ENCODE data around the gene OR2T34. TPM values are rescaled to one million over a fixed set of nuclear protein-coding genes. Genes with fewer than 3 reads are reported as not detected.

OR2T34 gene
- total and polyA plus RNA-seq, 2 of the 4 experiments (the other 2 are of a cell fraction) = not detected

GRCh38 chr1:248599396-248599795, 24.8 kb upstream of the OR2T34 start:
- Histone ChIP-seq H3K9ac (ENCODE audit: low read depth, low read length) (no peak overlapping the region), H2BK120ac (ENCODE audit: low read depth, low read length) (no peak overlapping the region), H4K5ac (ENCODE audit: low read depth, low read length) (no peak overlapping the region), H2AK9ac (replicated peaks; ENCODE audit: low read depth, low read length, poor library complexity) (no peak overlapping the region), H3K56ac (ENCODE audit: extremely low read depth, insufficient read depth, low read length) (no peak overlapping the region), H3K9me1 (ENCODE audit: insufficient read depth, low read length) (no peaks in the 10 kb centered on the region), H3K18ac (ENCODE audit: low read depth, low read length) (no peak overlapping the region), H3K4me1 (ENCODE audit: control insufficient read depth, insufficient read depth, low read length) (no peaks in the 10 kb centered on the region), H4K20me1 (ENCODE audit: insufficient read depth, low read length) (no peaks in the 10 kb centered on the region), H2BK5ac (ENCODE audit: low read depth, low read length, poor library complexity, severe bottlenecking) (no peak overlapping the region), H4K91ac (ENCODE audit: insufficient read depth, low read depth, low read length) (no peak overlapping the region), H3K9me3 (ENCODE audit: control insufficient read depth, insufficient read depth, low read length) (no peaks in the 10 kb centered on the region), H3K4me3 (ENCODE audit: insufficient read depth, low read depth, low read length) (no peak overlapping the region), H3K27ac (ENCODE audit: insufficient read depth, low read length) (no peak overlapping the region), H3K14ac (replicated peaks; ENCODE audit: low read depth, low read length) (no peak overlapping the region), H3K4me2 (ENCODE audit: low read depth, low read length) (no peak overlapping the region), H2AK5ac (ENCODE audit: low read depth, low read length) (no peak overlapping the region), H3K36me3 (ENCODE audit: control insufficient read depth, insufficient read depth, low read length) (no peaks in the 10 kb centered on the region), H3K79me1 (ENCODE audit: low read depth in 1 of 2, low read length in 2 of 2) (no peaks in the 10 kb centered on the region), H2BK20ac (ENCODE audit: low read depth, low read length) (no peak overlapping the region), H3K23ac (ENCODE audit: low read depth, low read length) (no peak overlapping the region), H2AFZ (replicated peaks; ENCODE audit: low read length, poor library complexity) (no peak overlapping the region), H3K27me3 (ENCODE audit: control insufficient read depth, insufficient read depth, low read length) (no peaks in the 10 kb centered on the region), H2BK15ac (ENCODE audit: low read depth, low read length) (no peak overlapping the region), H4K8ac (ENCODE audit: low read depth in 2 of 2, low read length in 2 of 2) (no peak overlapping the region), H3K4ac (ENCODE audit: low read depth, low read length) (no peak overlapping the region)
- CTCF ChIA-PET = no interaction called here
- POLR2A ChIA-PET (ENCODE audit: unreplicated experiment) = no interaction called here
- BruUV-seq (replicated peaks) = no TSS peak
- no CpG with 5 or more reads among the region's 8 CpGs for WGBS, 2 experiments (ENCODE audit: extremely low coverage in 2 of 2, insufficient read length in 1 of 2)
- dilution Hi-C loops (cut with HindIII; ENCODE audit: low sequenced_read_pairs, unreplicated experiment) = no loop called here
- no peak for ATAC-seq (ENCODE audit: low read depth)
- no peak for DNase-seq
- in situ Hi-C loops (cut with MboI; ENCODE audit: low sequenced_read_pairs) = no loop called here
- intact Hi-C loops (cut with micrococcal nuclease) = no loop called here
- no peak for TF ChIP-seq RAD21 (IDR thresholded peaks at IDR 0.05; ENCODE audit: low read length)
